ENCODE results near the gene KRTCAP3.

GRCh38 chr2:27422958-27423357, 19.2 kb upstream of the KRTCAP3 start:
- TF ChIP-seq POLR2A (IDR thresholded peaks at IDR 0.05; ENCODE audit: low read length): no peak
- no peak for TF ChIP-seq GATA1 (IDR thresholded peaks at IDR 0.05; ENCODE audit: low read depth, low read length)
